Lower leg skin (tissue), 4 donors: ENCODE results near the gene DLG2. TPM values are rescaled to one million over a fixed set of nuclear protein-coding genes. Genes with fewer than 3 reads are reported as not detected.
"Not testable (repeated sequence)": the region's sequence is repeated elsewhere in the genome, so short reads cannot be mapped to it uniquely, and the experiment has no call there.

Experiments used
- DNase-seq, 2 donors: peaks; one replicate each; pipeline ENCODE4 v3.0.0-alpha.2; 2019; ENCODE audit warnings: low spot score in 2 of 2
- H3K4me3 ChIP-seq: fragments of 200-600 bp; sonication (generic); 2 replicates; pipeline ENCODE4 v1.5.1; 2017; ENCODE audit warnings: mild to moderate bottlenecking, low read depth; ENCODE audit not compliant: poor library complexity, severe bottlenecking
- POLR2A ChIP-seq, 2 donors: fragments of 450-650 bp; IDR thresholded peaks; one replicate each; pipeline ENCODE4 v1.6.1; 2016 to 2017; ENCODE audit warnings: antibody characterized with exemption in 2 of 2, mild to moderate bottlenecking in 1 of 2, moderate library complexity in 1 of 2
- WGBS, 2 donors: methylation state at CpG; one replicate each; pipeline ENCODE4 v1.1.5; 2018; 5-methylcytosine and 5-hydroxymethylcytosine counted together
- intact Hi-C: fragments of 100-400 bp; cut with DNase I; formaldehyde crosslinking; loops from one replicate; pipeline ENCODE4 v1.15.0; 2023; ENCODE audit warnings: low total_unique reads
- total RNA-seq, 4 donors: library from RNA; depleted of rRNA; stranded (reverse); fragments of >200 nt; gene quantifications; one replicate each; pipeline ENCODE4 v1.1.0, GENCODE V29; 2016
- TF ChIP-seq, protein P1 (sequence below), 3 donors: fragments of 450-650 bp; IDR thresholded peaks; one replicate each; pipeline ENCODE4 v1.5.1; 2016; ENCODE audit warnings: antibody characterized with exemption in 3 of 3, mild to moderate bottlenecking in 3 of 3, moderate library complexity in 2 of 3

DLG2 gene
- total RNA-seq, 4 donors from 2014 or later: 37.6 to 68.3 (median 46.0) TPM

DNA sequence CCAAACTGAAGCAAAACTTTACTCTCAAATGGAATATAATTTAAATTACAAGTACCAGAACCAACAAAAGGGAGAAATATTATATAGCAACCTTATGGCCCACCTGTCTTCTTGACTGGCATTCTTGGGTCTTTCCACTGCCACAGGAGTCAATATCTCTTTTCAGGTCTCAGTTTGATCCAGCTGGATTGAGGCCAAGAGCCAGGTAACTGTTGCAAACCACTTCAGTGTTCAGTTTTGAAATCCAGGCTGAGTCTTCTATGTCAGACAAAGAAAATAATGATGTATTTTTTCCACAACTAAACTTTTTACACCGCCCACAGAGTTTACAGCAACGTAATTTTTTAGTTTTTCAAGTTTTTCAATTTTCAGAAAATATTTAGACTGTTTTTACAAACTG is 648 bp downstream of the DLG2 start:
- 40 to 43% methylated on average over 2 of the region's 2 CpGs for WGBS, 2 donors
- no peak for TF ChIP-seq POLR2A (IDR thresholded peaks at IDR 0.05)
- TF ChIP-seq, protein P1, sequence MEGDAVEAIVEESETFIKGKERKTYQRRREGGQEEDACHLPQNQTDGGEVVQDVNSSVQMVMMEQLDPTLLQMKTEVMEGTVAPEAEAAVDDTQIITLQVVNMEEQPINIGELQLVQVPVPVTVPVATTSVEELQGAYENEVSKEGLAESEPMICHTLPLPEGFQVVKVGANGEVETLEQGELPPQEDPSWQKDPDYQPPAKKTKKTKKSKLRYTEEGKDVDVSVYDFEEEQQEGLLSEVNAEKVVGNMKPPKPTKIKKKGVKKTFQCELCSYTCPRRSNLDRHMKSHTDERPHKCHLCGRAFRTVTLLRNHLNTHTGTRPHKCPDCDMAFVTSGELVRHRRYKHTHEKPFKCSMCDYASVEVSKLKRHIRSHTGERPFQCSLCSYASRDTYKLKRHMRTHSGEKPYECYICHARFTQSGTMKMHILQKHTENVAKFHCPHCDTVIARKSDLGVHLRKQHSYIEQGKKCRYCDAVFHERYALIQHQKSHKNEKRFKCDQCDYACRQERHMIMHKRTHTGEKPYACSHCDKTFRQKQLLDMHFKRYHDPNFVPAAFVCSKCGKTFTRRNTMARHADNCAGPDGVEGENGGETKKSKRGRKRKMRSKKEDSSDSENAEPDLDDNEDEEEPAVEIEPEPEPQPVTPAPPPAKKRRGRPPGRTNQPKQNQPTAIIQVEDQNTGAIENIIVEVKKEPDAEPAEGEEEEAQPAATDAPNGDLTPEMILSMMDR (IDR thresholded peaks at IDR 0.05): no peak
- intact Hi-C loops: no loop called here
- no peak for DNase-seq
- H3K4me3 ChIP-seq: no peak overlapping the region

DNA sequence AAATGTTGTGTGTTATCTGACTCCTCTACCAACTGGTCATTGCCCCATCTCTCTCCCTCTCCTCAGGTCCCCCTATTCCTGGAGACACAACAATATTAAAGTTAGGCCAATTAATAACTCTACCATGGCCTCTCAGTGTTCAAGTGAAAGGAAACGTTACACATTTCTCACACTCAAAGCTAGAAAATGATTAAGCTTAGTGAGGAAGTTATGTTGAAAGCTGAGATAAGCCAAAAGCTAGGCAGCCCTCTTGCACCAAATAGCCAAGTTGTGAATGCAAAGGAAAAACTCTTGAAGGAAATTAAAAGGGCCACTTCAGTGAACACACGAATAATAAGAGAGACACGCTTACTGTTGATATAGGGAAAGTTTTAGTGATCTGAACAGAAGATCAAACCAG is 6.9 kb downstream of the DLG2 start:
- no peak overlapping the region for H3K4me3 ChIP-seq
- DNase-seq: no peak
- WGBS, 2 donors: 88% methylated on average over 3 of the region's 3 CpGs
- no peak for TF ChIP-seq POLR2A (IDR thresholded peaks at IDR 0.05)
- TF ChIP-seq, protein P1 (IDR thresholded peaks at IDR 0.05): no peak
- intact Hi-C loops: no loop called here

GRCh38 chr11:85619499-85619898 is 7.6 kb downstream of the DLG2 start:
- H3K4me3 ChIP-seq: no peak overlapping the region
- no peak for DNase-seq
- 75 to 82% methylated on average over 6 of the region's 6 CpGs for WGBS, 2 donors
- intact Hi-C loops: no loop called here
- TF ChIP-seq, protein P1 (IDR thresholded peaks at IDR 0.05): no peak
- TF ChIP-seq POLR2A (IDR thresholded peaks at IDR 0.05): no peak

GRCh38 chr11:85611643-85612042 is 15.5 kb downstream of the DLG2 start:
- DNase-seq, intact Hi-C loops, H3K4me3 ChIP-seq: not testable (repeated sequence)
- whole genome bisulfite sequencing, 2 donors: 84 to 88% methylated on average over 2 of the region's 2 CpGs

- DNase-seq, H3K4me3 ChIP-seq, intact Hi-C loops: not testable (repeated sequence)
- WGBS, 2 donors: 87 to 98% methylated on average over 2 of the region's 2 CpGs
Measured at GRCh38 chr11:85609286-85609685, 17.9 kb downstream of the DLG2 start.

DNA sequence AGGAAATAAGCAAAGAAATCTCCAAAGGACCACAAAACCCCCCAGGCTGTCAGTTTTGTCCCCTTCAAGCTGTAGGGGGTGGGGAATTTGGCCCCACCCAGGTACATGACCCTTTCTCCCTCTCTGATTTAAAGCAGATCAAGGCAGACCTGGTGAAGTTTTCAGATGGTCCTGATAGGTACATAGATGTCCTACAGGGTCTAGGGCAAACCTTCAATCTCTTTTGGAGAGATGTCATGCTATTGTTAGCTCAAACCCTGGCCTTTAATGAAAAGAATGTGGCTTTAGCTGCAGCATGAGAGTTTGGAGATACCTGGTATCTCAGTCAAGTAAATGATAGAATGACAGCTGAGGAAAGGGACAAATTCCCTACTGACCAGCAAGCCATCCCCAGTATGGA is 18.5 kb downstream of the DLG2 start:
- intact Hi-C loops, H3K4me3 ChIP-seq: not testable (repeated sequence)

GRCh38 chr11:85606237-85606636 is 20.9 kb downstream of the DLG2 start:
- H3K4me3 ChIP-seq, DNase-seq, intact Hi-C loops: not testable (repeated sequence)
- WGBS, 2 donors: 86 to 97% methylated on average over 3 of the region's 3 CpGs

More for the DNA sequence above, 18.5 kb downstream of the DLG2 start:
- not testable (repeated sequence) for DNase-seq

- intact Hi-C loops: no loop called here
- TF ChIP-seq, protein P1 (IDR thresholded peaks at IDR 0.05): no peak
- TF ChIP-seq POLR2A (IDR thresholded peaks at IDR 0.05): no peak
- no peak for DNase-seq
- 84 to 90% methylated on average over 4 of the region's 4 CpGs for WGBS, 2 donors
- H3K4me3 ChIP-seq: no peak overlapping the region
Measured at GRCh38 chr11:85603220-85603619, 23.9 kb downstream of the DLG2 start.
